ENCODE measurements around the gene CTLA4.

- TF ChIP-seq CTCF (IDR thresholded peaks at IDR 0.05) (no peak), POLR2A (IDR thresholded peaks at IDR 0.05) (no peak), POLR2AphosphoS5 (IDR thresholded peaks at IDR 0.05) (no peak)
Measured at GRCh38 chr2:203835420-203835819, 32.2 kb upstream of the CTLA4 start.
